Kidney tubule cell (primary cell): ENCODE results near the gene MTHFD2L.

Experiments
- DNase-seq: peaks from one replicate; pipeline ENCODE4 v3.0.0-alpha.2; 2018; ENCODE audit warnings: low spot score

The MTHFD2L gene

DNA sequence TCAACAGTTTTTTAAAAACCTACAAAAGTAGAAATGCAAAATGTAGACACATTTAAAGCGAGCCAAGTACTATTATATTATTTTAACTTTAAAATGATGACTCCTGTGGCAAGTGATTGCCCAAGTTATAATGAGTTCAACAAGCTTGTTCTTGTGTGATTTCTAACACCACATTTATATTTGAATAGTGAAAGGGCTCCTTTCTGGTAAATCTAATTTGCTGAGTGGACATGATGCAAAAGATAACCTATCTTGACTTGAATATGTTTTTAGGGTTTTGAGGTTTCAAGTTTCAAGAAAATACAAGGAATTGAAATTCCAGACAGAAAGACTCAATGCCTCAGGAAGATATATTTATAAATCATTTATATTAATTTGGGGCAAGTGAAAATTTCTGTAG lies 149.3 kb downstream of the MTHFD2L start:
- DNase-seq, result no peak

DNA sequence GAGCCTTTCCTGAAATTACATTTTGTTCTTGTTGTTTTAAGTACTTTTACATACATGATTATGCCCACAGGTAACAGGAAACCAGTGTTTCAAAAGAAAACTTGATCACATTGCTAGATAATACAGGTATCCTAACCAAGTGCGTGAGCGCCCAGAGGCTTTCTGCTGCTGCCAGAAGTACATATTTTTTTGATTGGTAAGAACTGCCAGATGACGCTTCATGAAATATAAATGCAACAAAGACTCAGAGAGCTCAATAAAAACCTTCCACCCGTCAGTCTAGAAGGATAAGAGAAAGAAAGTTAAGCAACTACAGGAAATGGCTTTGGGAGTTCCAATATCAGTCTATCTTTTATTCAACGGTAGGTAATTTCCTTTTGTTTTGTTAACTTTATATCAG lies 150.3 kb downstream of the MTHFD2L start, which contains the start of gene EPGN:
EPGN (plus strand) TSS at position 256 of the 400 bp plus-strand sequence; CDS start at position 320, 64 bp downstream.
- DNase-seq, result no peak

DNA sequence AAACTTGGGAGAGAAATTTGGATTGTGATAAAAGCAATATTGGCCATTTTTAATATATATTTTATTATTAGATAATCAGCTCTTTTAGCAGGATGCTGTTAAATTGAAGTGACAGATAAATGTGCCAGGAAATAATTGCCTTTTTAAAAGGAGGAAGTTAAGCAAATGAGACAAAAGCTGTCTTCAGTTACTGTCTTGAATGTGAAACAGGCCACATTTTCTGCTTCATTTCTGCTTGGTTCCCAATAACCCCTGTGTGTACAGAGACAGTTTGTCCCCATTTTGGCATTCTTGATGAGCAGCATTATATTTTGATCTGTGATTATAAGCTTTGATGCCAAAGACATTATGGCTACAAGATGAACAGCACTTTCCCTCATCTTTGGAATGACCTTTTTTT lies 151.3 kb downstream of the MTHFD2L start:
- DNase-seq, result no peak

DNA sequence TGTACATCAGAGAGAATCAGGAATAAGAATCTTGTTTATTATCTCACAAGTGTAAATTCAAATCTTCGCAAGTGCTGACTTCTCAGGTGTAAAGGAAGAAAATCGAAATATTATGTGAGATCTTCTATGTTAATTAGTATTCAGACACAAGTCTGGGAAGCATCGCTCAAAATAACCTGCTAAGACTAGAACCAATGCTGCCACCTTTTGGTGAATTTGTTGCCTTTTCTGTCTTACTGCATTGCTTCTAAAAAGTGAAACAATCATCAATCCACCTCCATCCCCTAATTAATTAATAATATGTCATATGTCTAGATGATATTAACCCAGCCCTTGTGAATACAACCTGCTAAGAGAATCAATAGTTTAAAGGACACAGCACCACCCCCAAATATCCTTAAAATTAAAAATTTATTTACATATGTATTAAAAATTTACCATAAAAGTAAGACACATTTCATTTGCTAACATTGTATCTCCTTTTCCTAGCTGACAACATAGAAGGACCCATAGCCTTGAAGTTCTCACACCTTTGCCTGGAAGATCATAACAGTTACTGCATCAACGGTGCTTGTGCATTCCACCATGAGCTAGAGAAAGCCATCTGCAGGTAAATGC lies 153.9 kb downstream of the MTHFD2L start:
- DNase-seq, result peak; percentile 68

DNA sequence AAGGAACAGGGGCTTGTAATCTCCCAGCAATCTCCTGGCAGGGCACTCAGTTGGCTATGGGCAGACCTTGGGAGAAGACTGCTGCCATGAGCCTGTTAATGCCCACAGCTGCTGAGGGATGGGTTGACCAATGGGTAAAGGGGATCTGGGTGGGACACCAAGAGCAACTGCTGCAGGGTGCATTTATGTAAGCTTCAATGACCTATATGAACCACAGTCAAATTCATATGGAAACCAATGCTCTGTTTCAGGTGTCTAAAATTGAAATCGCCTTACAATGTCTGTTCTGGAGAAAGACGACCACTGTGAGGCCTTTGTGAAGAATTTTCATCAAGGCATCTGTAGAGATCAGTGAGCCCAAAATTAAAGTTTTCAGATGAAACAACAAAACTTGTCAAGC lies 156.4 kb downstream of the MTHFD2L start:
- no peak for DNase-seq

DNA sequence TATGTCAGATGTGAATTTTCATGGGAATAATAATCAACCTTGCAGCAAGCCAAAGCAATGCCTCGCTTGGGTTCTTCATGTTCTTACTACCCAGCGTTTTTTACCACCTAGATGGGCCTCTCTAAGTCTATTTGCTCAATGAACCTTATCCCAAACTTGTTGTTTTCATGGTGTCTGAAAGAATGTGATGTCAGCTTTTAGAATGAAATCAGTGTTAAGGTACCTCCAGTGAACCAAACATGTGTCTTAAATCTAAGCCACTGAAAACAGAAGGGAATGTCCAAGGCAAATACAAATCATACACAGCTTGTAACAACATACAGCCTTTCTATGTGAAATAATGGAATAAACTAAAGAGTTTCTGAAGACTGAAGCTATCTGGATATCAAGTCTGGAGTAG lies 157.0 kb downstream of the MTHFD2L start:
- no peak for DNase-seq

DNA sequence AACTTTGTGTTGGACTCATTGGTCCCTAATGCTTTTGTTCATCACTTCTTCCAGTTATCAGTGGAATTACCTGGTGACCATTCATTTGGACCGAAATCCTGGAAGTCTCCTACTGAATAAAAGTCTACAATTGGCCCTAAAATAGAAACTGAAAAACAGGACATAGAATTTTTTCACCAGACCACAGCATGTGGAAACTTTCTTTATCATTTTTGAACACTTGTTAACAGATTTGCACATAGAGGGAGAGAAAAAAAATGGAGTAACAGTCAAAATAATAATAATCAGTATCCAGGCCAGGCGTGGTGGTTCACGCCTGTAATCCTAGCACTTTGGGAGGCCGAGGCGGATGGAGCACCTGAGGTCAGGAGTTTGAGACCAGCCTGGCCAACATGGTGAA lies 157.5 kb downstream of the MTHFD2L start:
- no peak for DNase-seq

DNA sequence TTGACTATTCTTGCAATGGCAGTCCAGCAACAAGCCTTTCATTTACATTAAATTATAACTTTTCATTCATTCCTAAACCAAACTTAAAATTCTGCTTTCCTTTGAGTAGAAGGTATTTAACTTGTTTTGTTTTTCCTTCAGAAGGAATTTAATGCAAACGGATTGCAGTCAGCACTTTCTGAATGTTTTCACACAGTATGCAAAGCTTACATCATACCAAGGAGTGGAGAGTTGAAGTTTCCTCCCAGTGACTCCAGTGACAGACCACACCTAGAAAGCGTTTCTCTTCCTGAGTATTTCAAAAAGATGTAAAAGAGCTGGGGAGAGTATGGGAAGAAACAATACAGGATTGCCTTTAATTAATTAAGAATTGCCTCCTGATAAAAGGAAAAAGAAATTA lies 158.5 kb downstream of the MTHFD2L start:
- no peak for DNase-seq

DNA sequence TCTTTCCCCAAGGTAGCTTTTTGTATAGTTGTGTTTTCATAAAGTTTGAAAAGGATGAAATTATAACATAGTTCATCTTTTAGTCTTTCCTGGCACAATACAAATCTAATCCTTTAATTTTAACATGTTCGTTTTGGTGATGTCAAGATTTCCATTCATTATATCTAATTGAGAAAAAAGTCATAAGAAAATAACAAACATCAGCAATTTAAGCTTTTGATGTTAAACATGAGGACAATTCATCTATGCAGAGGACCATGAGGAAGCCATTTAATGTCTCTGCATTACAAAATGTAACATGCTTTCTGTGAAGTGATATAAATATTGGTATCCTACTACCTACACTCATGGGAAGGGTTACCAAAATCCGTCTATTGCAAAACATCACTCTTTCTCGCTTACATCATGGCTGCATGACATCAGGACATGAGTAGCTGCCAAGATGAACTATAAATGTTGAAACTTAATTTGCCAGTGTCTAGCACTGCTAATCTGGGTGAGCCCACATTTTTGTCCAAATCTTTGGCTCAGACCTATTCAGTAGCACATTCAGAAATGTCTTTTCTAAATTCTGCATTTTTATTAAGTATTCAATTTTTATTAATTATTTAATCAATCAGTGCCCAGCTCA lies 159.8 kb downstream of the MTHFD2L start:
- no peak for DNase-seq

DNA sequence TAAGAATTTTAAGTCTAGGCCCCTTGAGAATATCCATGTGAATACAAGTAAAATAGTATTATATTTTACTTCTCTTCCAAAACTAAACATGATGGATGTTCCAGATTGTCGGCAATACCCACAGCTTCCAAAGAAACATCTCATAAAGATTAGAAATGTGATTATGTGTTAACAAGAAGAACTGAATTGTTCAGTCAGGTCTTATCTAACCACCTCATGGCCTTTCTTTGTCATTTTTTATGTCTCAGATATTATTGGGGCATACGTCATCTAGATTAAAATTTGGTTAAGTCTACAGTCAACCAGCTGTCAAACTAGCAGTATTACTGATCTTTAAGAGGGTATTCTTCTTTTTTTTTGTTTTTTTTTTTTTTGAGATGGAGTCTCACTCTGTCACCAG lies 160.4 kb downstream of the MTHFD2L start:
- DNase-seq, result no peak

DNA sequence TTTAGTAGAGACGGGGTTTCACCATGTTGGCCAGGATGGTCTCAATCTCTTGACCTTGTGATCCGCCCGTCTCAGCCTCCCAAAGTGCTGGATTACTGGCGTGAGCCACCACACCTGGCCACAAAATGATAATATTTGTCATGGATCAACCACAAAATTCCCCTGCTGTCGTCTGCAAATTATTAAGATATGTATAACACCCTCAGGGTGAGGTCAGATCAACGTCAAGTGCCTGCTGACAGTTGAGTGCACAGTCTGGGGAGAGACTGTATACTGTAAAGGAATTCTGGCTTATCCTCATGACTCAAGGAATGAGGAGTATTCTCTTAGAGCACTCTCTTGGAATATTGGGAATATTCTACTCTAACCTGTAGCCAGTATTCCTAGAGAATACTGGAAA lies 161.6 kb downstream of the MTHFD2L start:
- peak; percentile 58 for DNase-seq

DNA sequence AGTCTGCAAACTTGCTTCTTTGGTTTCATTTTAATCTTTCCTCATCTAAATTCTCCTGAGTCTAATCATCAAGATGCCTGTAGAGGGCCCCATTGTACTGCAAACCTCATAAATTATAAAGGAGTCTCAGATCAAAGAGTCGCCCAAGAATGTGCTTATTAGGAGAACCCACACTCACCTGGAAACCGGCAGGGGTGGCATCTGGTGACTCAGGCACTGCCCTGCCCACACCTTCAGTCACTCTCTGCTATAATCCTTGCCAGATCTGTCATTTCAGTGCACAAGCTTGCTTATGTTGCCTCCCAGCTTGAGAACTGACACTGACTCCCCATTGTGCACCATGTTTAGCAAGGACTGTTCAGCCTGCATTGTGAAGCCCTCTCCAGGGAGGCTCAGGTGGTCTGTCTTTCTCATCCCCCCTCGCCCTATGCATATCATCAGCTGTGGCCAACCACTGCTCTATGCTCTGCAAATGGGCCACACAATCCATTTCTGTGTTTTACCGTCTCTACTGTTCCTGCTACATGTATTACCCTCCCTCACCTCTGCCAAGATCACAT lies 162.7 kb downstream of the MTHFD2L start:
- peak; percentile 93 for DNase-seq

DNA sequence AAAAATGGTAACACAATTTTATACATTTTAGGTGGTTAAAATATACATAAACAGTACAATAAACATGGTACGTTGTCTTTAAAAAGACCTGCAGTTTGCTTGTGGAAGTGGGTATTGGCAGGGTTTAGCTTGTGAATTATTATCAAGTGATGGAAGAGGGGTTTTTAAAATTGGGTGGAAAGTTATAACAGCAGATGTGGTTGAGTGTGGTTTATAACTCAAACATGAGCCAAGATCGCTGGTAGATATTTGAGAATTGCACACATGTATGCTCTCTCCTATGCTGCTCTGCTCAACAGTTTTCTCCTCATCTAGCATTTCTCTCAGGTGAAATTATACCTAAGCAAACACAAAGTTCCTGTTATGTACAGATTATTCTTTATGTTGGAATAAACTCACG lies 164.4 kb downstream of the MTHFD2L start:
- DNase-seq, result no peak

DNA sequence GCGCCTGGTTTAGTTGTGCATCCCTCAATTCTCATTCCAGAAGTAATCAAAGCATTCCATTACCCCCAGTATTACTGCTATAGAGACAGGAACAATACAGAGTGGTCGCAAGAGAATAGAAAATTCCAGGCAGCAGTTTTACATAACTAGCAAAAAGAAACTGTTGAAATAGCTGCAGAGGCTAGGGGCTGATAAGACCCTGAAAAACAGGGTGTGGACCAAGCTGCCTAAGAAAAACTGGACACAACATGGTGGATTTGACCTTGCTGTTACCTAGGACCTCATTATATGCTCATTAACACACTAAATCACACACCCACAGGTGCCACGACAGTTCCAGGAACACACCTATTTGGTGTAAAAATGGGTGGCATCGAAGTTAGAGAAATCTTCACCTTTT lies 165.7 kb downstream of the MTHFD2L start:
- no peak for DNase-seq

DNA sequence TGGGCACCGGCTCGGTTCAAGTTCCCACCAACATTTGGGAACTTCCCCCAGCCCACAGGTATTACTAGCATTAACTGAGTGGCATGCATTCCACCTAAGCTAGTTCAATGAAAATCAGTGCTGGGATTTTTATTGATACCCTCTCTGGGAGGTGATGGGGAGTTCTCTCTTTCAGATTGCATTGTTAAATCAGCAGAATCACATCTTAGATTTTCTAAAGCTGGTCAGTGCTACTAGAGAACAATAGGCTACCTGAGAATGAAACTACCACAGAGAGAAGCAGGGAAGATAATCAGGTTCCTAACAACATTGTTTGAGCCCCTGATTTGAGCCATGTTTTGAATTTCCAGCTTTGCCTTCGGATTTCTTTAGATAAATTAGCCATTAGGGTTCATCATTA lies 166.3 kb downstream of the MTHFD2L start:
- no peak for DNase-seq

DNA sequence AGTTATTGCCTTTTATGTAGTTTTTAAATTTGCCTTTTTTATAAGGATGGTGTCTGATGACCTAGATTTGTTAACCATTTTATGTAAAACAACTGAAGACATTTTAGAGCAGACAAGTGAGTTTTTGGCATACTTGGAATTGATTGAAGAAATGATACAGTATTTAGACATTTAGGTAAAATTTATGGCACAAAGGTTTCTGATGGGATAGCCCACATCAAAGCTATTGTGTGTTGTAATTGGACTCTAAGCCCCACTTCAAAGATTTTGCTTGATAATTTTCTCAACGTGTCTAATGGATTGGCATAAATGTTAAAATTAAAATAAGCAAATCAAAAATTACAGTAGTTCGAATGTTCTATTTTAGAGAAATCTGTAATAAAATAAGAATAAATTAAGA lies 168.0 kb downstream of the MTHFD2L start:
- no peak for DNase-seq

DNA sequence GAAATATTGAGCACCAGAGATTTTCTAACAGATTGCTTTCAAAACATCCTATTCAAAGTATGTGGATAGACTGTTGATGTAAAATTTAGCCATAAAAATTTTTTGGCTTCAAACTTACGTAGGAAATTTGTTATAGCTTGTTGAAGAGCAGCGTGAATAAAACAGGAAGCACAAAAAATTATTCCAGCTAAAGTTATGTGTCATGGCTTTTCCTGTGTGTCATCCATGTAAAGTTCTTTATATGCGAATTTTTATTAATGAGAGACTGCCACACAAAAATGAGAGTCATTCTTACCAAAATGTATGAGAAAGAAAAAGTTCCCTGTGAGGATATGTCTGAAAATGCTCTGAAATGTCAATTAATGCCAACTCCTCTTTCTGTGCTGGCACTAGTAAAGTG lies 169.8 kb downstream of the MTHFD2L start:
- DNase-seq, result no peak

DNA sequence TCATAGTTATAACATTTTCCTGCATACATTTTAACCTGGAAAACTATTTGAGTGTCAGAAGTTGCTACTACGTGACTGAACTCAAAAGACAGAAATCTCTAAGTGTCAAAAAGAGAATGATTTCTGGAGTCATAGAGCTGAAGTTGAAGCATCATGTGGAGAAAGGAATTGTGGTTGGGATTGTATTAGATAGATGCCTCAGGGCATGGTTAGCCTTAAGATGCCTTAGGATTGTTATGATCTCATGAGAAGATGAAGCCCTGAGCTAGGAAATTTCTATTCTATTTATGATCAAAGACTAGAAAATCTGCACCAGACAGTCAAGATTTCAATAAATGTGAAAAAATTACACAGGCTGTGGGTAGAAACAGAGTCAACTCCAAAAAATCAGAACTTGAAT lies 170.6 kb downstream of the MTHFD2L start:
- DNase-seq, result no peak

DNA sequence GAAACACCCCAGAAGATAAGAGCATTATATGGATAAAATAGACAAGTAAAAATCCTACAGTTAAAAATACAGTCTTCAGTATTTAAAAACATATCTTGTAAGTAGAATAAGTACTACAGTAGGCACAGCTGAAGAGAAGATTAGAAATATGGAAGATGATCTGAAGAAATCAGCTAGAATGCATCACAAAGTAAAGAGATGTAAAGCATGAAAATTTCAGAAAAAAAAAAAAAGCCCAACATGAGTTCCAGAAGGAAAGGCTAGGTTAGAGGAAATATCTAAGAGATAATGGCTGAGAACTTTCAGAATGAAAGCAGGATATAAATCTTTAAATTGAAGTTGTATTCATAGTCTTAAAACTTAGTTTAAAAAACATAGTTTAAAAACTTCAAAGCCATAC lies 171.4 kb downstream of the MTHFD2L start:
- DNase-seq, result no peak

DNA sequence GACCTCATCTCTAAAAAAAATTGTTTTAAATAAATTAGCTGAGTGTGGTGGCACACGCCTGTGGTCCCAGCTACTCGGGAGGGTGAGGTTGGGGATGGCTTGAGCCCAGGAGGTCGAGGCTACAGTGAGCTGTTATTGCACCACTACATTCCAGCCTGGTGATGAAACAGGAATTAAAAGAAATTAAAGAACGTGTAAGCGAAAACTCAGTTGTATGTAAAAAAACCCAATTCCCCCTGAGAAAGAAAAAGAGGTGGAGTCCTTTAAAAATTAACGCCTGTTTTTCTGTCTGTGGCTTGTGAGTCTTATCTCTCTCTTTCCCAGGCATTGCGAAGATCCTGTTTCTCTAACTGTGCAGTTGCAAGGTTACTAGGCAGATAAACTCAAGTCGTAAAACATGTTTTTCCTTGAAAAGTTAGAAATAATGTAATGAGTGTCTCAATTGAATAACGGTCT lies 172.4 kb downstream of the MTHFD2L start:
- DNase-seq, result no peak

DNA sequence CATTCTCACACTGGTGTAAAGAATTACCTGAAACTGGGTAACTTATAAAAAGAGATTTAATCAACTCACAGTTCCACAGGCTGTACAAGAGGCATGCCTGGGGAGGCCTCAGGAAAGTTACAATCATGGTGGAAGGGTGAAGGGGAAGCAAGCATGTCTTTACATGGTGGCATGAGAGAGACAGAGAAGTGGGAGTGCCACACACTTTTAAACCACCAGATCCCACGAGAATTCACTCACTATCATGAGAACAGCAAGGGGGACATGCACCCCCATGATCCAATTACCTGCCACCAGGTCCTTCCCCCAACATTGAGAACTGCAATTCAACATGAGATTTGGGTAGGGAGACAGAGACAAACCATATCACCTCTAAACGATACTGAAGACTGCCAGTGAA lies 173.3 kb downstream of the MTHFD2L start:
- no peak for DNase-seq

DNA sequence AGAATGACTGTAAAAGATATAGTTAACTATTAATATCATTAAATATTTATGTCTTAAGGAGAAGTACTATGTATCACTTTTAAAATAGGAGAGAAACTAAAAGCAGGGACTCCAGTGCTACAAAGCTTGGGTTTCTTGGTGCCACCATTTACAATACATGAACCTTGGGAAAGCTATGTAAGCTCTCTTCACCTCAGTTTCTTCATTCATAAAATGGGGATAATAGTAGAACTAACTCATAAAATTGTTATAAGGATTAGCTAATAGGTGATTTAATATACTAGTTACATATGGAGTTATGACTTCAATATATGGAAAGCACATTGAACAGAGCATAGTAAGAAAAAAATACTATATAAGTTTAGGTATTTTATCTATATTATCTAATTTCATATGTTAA lies 174.0 kb downstream of the MTHFD2L start:
- DNase-seq, result no peak

DNA sequence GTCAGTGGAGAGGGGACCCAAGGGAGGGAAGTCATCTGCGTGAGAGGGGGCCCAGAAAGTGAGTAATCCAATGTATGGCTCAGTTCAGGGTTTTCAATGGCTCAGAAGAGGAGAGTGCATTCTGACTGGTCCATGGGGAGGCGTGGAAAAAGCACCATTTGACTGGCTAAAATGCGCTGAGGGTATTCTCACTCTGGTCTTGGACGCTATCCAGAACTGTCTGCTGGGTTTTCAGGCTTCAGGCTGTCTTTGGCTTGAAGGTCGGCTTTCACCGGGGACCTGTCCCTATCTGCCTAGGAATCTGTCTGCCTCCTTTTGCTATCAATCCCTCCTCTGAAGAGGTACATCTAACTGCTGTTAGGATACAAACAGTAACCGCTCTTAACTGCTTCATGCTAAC lies 176.7 kb downstream of the MTHFD2L start:
- DNase-seq, result no peak
